GM23248 (cell line): ENCODE measurements around the gene VTI1A.
"Not testable (repeated sequence)": the region's sequence is repeated elsewhere in the genome, so short reads cannot be mapped to it uniquely, and the experiment has no call there.

Experiments used
- EZH2 ChIP-seq: fragments of 200-600 bp; sonication (generic); IDR thresholded peaks from 2 replicates; pipeline ENCODE4 v1.6.1; 2018; ENCODE audit warnings: antibody characterized with exemption, mild to moderate bottlenecking; ENCODE audit not compliant: insufficient read depth, poor library complexity, severe bottlenecking
- EZH2phosphoT487 ChIP-seq: fragments of 200-600 bp; sonication (generic); IDR thresholded peaks from 2 replicates; pipeline ENCODE4 v1.6.1; 2018; ENCODE audit warnings: antibody characterized with exemption, moderate library complexity, mild to moderate bottlenecking, low read depth; ENCODE audit not compliant: insufficient read depth

DNA sequence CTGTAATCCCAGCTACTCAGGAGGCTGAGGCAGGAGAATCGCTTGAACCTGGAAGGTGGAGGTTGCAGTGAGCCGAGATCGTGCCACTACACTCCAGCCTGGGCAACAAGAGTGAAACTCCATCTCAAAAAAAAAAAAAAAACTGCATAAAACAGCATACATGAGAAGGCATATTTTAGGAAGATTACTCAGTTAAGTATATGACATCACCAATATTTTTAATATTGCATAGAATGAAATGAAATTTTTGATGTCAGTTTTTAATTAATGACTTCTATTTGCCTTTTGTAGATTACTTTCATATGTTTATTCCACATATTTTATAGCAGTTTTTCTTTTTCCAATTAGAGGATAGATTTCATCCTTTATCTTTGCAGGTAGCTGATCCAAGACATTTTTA, 284.4 kb downstream of the VTI1A start:
- TF ChIP-seq EZH2, EZH2phosphoT487: not testable (repeated sequence)
